Body of pancreas (tissue), 4 donors: ENCODE results near the gene UBR4. TPM values are rescaled to one million over a fixed set of nuclear protein-coding genes. Genes with fewer than 3 reads are reported as not detected.

ENCODE experiments used
- ATAC-seq: fragments of 150-250 bp; one replicate; pipeline ENCODE4 v1.9.1; 2016
- DNase-seq, 4 donors: peaks; one replicate each; pipeline ENCODE4 v3.0.0-alpha.2; 2019
- H3K27ac ChIP-seq, 4 donors: fragments of 200-600 bp; sonication (generic); 1 replicate in 3 of 4; 2 replicates in 1 of 4; pipeline versions ENCODE4 v1.5.1 to v1.6.1; 2016 to 2019; ENCODE audit warnings: mild to moderate bottlenecking in 1 of 4, mixed read lengths in 1 of 4, moderate library complexity in 1 of 4
- H3K27me3 ChIP-seq, 2 donors: fragments of 200-600 bp; sonication (generic); one replicate each; pipeline ENCODE4 v1.6.0; 2016; ENCODE audit warnings: mild to moderate bottlenecking in 1 of 2
- H3K36me3 ChIP-seq, 2 donors: fragments of 200-600 bp; sonication (generic); replicated peaks in 1 of 2; 2 replicates each; pipeline ENCODE4 v1.5.1; 2016; ENCODE audit warnings: low read depth in 2 of 2; ENCODE audit not compliant: insufficient read depth in 1 of 2
- H3K4me1 ChIP-seq: fragments of 200-600 bp; sonication (generic); one replicate; pipeline ENCODE4 v1.6.0; 2016
- H3K4me3 ChIP-seq, 2 donors: fragments of 200-600 bp; sonication (generic); 1 replicate in 1 of 2; 2 replicates in 1 of 2; pipeline ENCODE4 v1.5.1; 2016 to 2019
- H3K9me3 ChIP-seq, 3 donors: fragments of 200-600 bp; sonication (generic); 1 replicate in 2 of 3; 2 replicates in 1 of 3; pipeline ENCODE4 v1.5.1; 2016
- POLR2A ChIP-seq, 3 donors: fragments of 450-650 bp; IDR thresholded peaks; one replicate each; pipeline ENCODE4 v1.6.1; 2016; ENCODE audit warnings: antibody characterized with exemption in 3 of 3, mild to moderate bottlenecking in 2 of 3
- WGBS, 2 donors: methylation state at CpG; one replicate each; pipeline ENCODE4 v1.1.5; 2017; 5-methylcytosine and 5-hydroxymethylcytosine counted together
- intact Hi-C: fragments of 100-400 bp; cut with DNase I; formaldehyde crosslinking; loops from one replicate; pipeline ENCODE4 v1.15.1; 2023
- total RNA-seq, 2 donors: library from RNA; depleted of rRNA; stranded (reverse); fragments of >200 nt; gene quantifications; one replicate each; pipeline ENCODE4 v1.1.0, GENCODE V29; 2016
- TF ChIP-seq, protein P1 (sequence below), 7 experiments: fragments of 450-650 bp in 4 of 7; fragments of 200-600 bp in 3 of 7; sonication (generic) in 3 of 7; IDR thresholded peaks; one replicate each; pipeline ENCODE4 v1.5.1; 2016 to 2019; ENCODE audit warnings: antibody characterized with exemption in 7 of 7

The UBR4 gene
- total RNA-seq, 2 donors from 2014 or later = 84.4 to 87.4 TPM

- TF ChIP-seq POLR2A (IDR thresholded peaks at IDR 0.05) = no peak
- TF ChIP-seq, protein P1, sequence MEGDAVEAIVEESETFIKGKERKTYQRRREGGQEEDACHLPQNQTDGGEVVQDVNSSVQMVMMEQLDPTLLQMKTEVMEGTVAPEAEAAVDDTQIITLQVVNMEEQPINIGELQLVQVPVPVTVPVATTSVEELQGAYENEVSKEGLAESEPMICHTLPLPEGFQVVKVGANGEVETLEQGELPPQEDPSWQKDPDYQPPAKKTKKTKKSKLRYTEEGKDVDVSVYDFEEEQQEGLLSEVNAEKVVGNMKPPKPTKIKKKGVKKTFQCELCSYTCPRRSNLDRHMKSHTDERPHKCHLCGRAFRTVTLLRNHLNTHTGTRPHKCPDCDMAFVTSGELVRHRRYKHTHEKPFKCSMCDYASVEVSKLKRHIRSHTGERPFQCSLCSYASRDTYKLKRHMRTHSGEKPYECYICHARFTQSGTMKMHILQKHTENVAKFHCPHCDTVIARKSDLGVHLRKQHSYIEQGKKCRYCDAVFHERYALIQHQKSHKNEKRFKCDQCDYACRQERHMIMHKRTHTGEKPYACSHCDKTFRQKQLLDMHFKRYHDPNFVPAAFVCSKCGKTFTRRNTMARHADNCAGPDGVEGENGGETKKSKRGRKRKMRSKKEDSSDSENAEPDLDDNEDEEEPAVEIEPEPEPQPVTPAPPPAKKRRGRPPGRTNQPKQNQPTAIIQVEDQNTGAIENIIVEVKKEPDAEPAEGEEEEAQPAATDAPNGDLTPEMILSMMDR (IDR thresholded peaks at IDR 0.05) = no peak
- Histone ChIP-seq H3K9me3 (no peaks in the 10 kb centered on the region), H3K27me3 (no peaks in the 10 kb centered on the region), H3K36me3 (no peaks in the 10 kb centered on the region), H3K4me3 (no peak overlapping the region), H3K27ac (no peak overlapping the region), H3K4me1 (peaks cover 33% of the 10 kb centered on the region)
- intact Hi-C loops = no loop called here
- DNase-seq = no peak
- WGBS, 2 donors = 66 to 78% methylated on average over 15 of the region's 15 CpGs
- ATAC-seq = no peak
Observed at GRCh38 chr1:19049128-19049768, 160.8 kb downstream of the UBR4 start.

- no peak for ATAC-seq
- 92 to 93% methylated on average over 8 to 10 of the region's 10 CpGs for whole genome bisulfite sequencing, 2 donors
- no peak for DNase-seq
- H3K36me3 ChIP-seq = no peaks in the 10 kb centered on the region
- H3K27ac ChIP-seq = peak overlapping the region in 2 of 4 donors; percentile 44 to 75
- H3K27me3 ChIP-seq = no peaks in the 10 kb centered on the region
- no peaks in the 10 kb centered on the region for H3K9me3 ChIP-seq
- TF ChIP-seq, protein P1 (IDR thresholded peaks at IDR 0.05) = no peak
- intact Hi-C loops = no loop called here
- no peak overlapping the region for H3K4me3 ChIP-seq
- H3K4me1 ChIP-seq = peaks cover 42% of the 10 kb centered on the region
Observed at GRCh38 chr1:19046972-19047731, 162.9 kb downstream of the UBR4 start.

DNA sequence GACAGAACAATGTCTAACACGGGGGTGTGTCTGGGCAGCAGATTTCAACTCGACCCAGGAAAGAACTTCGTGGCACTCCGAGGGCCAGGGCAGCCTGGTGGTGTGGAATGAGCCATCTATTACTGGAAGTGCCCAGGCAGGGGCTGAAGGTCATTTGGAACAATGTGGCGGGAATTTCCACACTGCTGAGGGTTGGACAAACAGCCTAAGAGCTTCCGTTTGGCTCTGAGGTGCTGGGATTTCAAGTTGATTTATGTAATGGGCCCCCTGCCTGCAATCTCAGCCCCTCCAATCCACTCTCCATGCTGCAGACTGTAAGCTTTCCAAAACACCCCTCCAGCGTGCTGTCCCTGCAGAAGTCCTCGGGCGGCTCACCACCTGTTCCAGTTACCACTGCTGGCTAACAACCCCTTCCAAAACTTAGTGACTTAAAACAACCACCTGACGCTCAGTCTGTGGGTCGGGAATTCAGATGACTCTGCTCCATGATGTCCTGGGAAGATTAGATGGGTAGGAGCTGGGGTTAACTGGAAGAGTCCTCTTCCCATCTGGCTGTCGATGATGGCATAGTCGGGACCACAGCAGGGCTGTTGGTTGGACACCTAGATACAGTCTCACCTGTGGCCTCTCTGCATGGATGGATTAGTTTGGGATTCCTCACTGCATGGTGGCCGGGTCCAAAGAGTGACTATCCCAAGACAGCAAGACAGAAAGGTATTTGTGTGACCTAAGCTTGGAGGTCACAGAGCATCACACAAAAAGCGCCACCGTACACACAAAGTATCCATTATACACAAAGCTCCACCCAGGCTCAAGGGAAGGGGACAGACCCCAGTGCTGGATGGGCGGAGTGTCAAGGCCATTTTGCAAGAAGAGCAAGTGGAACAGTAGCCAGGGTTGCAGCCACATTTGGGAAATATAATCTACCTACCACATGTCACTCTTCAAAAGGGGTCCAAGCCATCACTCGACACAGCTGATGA is 163.9 kb downstream of the UBR4 start:
- H3K36me3 ChIP-seq = no peaks in the 10 kb centered on the region
- intact Hi-C loops = no loop called here
- DNase-seq (peak; percentile 45 to 81 (median 64)), ATAC-seq (peak; percentile 79)
- no peaks in the 10 kb centered on the region for H3K9me3 ChIP-seq
- H3K27ac ChIP-seq = peak overlapping the region in 3 of 4 donors; percentile 10 to 75 (median 44)
- H3K4me1 ChIP-seq = peaks cover 37% of the 10 kb centered on the region
- 47 to 50% methylated on average over 13 to 18 of the region's 18 CpGs for whole genome bisulfite sequencing, 2 donors
- H3K27me3 ChIP-seq = no peaks in the 10 kb centered on the region
- no peak for TF ChIP-seq POLR2A (IDR thresholded peaks at IDR 0.05)
- TF ChIP-seq, protein P1 (IDR thresholded peaks at IDR 0.05) = no peak
- no peak overlapping the region for H3K4me3 ChIP-seq

DNA sequence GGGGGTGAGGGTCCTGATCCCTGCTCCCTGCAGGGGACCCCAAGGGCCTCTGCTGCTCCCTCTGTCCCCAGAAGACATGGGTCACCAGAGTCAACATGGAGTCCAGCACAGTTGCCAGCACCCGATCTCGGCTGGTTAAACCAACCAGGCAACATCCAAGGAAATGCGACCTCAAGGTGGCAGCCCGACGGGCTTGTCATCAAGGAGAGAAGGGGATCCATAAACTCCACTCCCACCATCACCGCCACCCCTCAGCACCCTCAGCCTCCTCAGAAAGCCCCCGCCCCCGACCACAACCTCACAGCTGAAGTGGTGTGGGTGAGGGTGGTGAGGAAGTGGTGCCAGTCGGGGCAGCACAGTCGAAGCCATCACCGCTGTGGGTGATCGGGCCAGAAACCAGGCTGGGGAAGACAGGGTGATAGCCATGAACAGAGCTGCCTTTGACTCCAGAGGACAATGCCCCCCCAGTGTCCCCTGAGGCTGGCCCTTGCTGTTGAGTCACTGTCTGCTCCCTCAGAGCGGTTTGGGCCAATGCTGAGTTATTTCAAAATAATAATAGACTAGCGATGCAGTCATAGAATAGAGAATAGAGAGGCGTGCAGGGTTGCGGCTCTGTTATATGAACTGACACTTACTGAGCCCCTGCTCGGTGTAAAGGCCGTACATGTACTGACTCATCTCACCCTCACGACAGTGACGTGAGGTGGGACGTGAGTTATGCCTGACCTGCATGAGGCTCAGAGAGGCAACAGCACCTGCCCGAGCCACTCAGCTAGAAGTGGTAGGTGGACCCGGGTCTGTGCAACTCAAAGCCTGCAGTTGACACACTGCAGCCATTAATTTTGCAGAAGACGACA is 164.9 kb downstream of the UBR4 start:
- no peak for TF ChIP-seq POLR2A (IDR thresholded peaks at IDR 0.05)
- TF ChIP-seq, protein P1 (IDR thresholded peaks at IDR 0.05) = no peak
- Histone ChIP-seq H3K4me1 (peaks cover 32% of the 10 kb centered on the region), H3K9me3 (no peaks in the 10 kb centered on the region), H3K27me3 (no peaks in the 10 kb centered on the region), H3K4me3 (no peak overlapping the region), H3K27ac (peak overlapping the region in 3 of 4 donors; percentile 10 to 75 (median 44)), H3K36me3 (no peaks in the 10 kb centered on the region)
- intact Hi-C loops = no loop called here
- ATAC-seq (no peak), DNase-seq (no peak)
- WGBS, 2 donors = 90% methylated on average over 17 to 24 of the region's 24 CpGs
